ENCODE measurements around the gene VTCN1.
"Not testable (repeated sequence)": the region's sequence is repeated elsewhere in the genome, so short reads cannot be mapped to it uniquely, and the experiment has no call there.

Gene VTCN1, protein sequence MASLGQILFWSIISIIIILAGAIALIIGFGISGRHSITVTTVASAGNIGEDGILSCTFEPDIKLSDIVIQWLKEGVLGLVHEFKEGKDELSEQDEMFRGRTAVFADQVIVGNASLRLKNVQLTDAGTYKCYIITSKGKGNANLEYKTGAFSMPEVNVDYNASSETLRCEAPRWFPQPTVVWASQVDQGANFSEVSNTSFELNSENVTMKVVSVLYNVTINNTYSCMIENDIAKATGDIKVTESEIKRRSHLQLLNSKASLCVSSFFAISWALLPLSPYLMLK

DNA sequence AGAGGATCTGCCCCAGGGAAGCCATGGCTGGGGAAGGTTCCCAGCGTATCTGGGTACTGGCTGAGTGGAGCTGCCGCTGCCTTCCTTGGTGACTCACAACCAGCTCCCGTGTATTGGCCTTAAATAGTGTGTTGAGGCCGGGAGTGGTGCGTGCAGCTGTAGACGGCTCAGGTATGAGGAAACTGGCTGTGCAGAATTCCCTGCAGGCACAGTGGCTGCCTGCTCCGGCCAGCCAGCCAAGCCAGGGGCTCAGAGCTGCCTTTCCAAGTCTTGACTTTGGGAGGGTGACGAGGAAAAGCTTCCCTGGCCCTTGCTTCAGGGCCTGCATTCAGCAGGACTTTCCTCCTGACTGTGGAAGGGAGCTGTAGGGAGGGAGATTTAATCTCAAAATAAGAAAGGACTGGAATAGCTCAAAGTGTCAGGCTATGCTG lies at the start of gene VTCN1:
TSS of gene VTCN1 (minus strand) at position 97 of the 431 bp plus-strand sequence. CDS start at position 25, 72 bp downstream.
- DNase-seq: no peak

DNA sequence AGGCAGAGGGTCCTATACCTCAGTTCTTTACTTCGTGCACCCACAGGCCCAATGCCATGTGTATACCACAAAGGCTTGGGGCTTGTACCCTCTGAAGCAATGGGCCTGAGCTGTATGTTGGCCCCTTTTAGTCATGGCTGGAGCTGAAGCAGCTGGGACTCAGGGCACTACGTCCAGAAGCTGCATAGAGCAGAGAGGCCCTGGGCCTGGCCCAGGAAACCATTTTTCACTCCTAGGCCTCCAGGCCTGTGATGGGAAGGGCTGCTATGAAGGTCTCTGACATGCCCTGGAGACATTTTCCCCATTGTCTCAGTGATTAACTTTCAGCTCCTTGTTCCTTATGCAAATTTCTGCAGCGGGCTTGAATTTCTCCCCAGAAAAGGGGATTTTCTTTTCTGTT lies 48.1 kb upstream of the VTCN1 start:
- DNase-seq: no peak

DNA sequence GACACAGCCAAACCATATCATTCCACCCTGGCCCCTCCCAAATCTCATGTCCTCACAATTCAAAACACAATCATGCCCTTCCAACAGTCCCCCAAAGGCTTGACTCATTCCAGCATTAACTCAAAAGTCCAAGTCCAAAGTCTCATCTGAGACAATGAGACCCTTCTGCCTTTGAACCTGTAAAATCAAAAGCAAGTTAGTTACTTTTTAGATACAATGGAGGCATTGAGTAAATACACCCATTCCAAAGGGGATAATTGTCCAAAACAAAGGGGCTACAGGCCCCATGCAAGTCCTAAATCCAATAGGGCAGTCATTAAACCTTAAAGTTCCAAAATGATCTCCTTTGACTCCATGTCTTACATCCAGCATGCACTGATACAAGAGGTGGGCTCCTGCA lies 47.3 kb upstream of the VTCN1 start:
- DNase-seq: not testable (repeated sequence)

DNA sequence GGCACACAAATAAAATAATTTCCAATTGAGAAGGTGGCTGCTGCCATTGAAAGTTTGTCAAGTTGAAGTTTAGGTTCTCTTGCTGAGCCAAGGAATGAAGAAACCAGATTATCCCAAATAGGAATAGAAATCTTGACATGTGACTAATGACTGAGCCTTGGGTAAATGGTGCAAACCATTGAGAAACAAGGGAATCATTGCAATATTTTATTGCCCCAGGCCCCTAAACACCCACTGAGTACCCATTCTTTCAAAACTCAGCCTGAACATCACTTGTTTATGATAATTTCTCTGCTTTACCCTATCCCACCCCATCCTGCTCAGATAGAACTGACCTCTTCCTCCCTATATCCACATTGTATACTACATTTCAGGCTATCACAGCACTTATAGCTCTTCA lies 46.6 kb upstream of the VTCN1 start:
- DNase-seq: no peak

DNA sequence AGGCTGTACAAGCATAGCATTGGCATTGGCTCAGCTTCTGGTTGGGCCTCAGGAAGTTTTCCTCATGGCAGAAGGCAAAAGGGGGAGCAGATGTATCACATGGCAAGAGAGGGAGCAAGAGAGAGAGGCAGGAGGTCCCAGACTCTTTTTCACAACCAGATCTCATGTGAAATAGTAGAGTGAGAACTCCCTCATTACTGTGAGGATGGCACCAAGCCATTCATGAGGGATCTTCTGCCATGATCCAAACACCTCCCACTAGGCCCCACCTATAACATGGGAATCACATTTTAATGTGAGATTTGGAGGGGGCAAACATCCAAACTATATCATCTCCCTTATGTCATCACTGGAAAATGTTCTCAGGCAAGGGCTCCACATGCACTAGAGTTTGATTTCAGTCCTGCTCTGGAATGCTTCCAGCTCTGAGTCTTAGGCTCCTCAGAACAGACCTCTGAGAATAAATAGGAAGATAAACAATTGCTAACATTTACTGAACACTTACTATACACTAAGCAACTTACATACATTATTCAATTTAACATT lies 39.4 kb upstream of the VTCN1 start:
- DNase-seq: no peak

DNA sequence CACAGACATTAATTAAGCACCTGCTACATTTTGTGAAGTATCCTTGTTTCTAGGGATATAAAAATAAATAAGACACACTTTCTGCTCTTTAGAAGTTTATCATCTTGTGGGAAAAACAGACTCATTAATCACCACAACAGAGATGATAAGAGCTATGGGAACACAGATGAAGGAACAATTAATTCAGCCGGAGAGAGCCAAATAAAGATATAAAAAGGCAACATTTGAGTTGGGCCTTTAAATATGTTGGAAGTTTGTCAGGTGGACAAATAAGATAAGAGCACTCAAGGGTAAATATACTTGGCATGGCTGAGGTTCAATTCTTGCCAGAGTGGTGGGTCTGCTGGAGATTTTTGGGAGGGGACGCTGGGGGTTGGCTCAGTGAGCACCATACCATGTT lies 34.2 kb upstream of the VTCN1 start:
- no peak for DNase-seq

DNA sequence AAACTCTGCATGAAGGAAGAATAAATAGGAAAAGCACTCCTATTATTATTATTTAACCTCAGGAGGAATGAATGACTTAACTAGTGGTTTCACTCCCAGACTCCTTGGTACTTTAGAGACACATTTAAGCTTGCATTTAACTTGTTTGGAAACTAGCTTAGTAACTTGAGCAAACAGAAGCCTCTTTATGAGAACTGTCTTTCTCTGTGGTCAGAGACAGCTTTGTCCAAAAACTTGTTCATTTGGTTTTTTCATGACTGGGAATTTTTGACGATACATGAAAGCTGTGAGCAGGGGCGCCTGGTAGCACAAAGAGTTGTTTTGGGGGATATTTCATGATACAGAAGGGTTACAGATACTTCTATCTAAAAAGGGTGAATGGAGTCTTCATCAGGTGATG lies 33.6 kb upstream of the VTCN1 start:
- DNase-seq: no peak

DNA sequence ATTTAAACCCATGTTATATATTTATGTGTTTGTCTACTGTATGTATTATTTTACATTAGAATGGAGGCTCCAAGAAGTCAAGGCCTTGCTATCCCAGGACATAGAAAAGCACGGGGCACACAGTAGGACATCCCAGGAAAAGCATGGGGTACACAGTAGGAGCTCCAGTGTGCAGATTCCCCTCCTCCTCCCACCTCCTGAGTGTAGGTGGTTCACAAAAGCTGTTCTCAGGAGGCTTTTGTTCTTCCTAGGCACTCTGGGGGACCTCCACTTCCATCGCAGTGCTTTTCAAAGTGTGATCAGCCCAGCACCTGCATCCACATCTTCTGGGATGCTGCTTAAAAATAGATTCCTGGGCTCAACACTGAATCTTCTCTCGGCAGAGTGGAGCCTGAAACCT lies 30.8 kb upstream of the VTCN1 start:
- no peak for DNase-seq

DNA sequence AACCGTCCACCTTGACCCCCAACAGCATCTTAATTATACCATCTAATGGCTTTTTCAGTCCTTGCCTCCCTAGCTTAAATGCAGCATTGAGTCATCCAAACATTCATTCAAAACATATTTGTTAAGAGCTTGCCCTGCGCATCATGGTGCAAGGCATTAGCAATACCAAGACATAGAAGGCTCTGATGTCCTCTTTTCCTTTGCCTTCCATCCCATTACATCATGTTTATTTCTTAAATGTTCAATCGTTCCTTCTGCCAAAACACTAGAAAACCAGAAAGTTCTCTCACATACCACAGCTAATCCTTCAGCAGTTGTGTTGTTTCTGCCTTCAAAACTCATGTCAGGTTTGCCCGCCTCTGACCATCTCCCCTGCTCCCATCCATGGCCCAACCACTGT lies 29.8 kb upstream of the VTCN1 start:
- no peak for DNase-seq

DNA sequence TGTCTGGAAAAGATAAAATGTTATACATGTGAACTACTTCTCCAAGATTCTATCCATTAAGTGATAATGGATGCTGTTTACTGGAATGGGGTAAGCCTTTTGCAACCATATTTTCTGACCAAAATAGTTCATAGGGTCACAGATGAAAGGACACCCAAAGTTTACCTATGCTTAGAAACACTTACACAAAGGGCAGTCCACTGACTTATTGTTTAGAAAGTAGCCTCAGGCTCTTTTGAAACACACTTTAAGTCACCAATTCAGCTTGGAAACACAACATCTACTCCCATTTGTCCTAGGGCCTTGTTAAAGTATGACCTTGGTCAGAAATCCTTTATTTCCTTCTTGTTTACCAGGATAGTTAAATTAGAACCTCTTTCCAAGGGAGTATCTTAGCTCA lies 28.7 kb upstream of the VTCN1 start:
- no peak for DNase-seq

DNA sequence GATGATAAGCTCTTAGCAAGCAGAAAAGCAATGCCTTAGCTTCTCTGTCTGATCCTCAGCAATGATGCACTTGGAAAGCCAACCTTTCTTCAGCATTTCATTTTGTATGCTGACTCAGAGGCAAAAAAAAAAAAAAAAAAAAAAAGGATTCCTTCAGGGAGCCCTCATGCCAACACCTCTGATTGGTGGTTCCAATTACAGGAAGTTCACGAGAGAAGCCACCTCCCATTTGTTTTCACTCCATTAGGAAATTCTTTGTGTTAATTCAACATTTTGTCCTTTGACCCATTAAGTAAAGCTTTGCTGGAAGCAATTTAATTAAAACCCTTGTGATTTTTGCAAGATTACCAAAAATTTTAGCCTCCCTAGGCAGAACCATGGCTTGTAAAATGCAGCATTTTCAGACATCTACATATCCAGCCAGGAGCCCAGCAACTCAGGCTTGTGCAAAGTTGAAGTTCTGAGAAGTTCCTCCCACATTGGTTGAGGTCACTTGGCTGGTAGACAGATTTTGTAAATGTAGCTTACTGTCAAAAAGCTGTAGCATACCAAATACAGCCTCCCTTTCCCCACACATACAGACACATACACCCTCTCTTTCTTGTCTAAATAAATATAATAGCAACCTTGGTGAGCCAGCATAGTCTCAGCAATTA lies 27.1 kb upstream of the VTCN1 start:
- DNase-seq: no peak

DNA sequence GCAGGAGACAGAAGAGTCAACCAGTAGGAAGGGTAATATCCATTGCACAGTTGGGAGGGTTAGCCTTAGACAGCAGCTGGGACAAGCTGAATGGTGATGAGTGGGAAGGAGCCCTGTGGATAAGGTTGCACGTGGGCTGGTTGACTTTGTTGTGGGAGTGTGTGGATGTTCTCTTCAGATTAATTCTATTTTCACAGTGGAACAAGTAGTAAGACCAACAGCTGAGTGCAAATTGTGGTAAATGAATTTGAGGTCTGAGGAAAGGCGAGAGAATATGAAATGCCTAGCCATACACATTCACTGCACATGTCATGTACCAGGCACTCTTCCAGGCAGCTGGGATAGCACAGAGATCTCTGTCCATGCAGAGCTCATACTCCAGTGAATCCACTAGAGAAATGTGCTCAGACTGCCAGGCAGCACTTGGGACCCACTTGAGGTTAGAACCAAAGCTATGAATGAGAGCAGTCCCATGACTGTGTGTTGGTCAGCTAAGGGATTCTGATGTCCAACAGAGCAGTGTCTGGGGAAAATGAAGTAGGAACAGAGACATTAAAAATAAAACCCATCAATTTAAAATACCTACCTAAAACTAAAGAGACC lies 25.2 kb upstream of the VTCN1 start:
- DNase-seq: no peak

DNA sequence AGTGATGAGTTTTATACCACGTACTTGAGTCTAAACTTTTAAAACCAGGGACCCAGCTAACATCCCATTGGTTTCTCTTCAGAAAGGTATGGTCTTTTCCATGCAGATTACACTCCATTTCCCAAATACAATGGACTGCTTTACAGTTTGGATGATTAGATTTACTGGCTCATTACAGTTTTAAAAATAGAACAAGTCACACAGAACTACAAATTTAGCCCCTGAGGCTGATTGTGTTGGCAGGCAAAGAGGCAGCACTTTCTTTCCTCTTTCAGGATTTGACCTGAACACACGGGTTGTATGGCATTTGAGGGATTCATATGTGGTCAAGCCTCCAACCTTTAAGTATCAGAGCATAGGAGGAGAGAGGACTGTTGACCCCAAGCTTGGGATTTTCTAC lies 21.8 kb upstream of the VTCN1 start:
- no peak for DNase-seq

DNA sequence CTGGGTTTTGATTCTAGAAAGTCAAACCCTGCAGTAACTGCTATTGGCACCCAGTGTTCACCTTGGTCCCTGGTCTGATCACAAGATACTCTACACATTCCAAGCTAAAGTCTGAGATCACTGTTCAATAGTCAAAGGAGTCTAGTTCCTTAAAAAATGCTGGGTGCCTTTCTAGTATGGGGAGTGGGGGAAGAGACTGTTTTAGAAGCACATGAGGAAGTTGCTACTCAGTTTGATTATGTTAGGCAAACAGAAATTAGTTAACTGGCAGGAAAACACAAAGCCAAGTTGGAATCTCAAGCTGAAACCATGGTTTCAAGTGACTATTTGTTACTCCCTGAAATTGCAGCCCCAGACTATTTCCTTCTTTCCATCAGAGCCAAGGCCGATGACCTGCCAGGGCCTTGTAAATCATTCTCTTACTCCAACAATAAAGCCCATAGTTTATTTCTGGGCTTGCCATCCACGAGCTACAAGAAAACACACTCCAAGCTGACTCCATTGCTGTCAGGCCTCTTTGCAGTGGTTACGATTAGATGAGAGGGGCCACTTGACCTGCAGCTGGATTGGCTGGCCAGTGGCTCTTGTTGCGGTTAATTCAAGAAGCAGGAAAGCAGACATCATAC lies 21.1 kb upstream of the VTCN1 start:
- DNase-seq: no peak

DNA sequence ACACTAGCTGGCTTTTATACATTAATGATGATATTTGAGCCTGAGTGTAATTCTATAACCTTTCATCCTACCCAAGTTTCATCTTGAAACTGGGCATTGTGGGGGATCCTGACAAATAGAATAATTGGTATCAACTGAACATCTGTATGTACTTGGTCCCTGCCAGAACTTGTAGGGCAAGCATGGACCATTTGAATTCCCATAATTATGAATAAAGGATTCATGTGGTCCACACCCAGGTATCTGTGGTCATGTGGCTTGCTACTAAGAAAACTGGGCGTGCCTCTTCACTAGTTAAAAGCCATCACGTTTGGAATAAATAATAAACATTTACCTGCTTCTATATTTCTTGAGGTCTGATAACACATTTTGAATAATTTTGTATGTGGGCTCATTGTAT lies 20.6 kb upstream of the VTCN1 start:
- no peak for DNase-seq

DNA sequence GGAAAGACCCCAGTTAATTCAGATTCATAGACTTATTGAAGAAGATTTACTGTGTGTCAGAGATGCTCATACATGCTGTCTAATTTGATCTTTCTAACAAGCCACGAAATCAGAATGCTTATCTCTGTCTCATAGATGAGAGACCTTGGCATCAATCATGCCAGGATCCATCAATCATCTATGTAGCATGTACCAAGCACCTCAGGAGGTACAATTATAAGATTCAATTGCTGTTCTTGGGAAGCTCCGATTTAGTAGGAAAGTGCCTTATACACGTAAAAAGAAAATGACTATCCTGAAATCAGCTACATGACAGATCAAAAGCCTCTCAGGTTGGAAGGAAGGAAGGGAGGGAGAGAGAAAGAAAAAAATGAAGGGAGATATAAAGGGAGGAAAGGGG lies 18.5 kb upstream of the VTCN1 start:
- DNase-seq: no peak

DNA sequence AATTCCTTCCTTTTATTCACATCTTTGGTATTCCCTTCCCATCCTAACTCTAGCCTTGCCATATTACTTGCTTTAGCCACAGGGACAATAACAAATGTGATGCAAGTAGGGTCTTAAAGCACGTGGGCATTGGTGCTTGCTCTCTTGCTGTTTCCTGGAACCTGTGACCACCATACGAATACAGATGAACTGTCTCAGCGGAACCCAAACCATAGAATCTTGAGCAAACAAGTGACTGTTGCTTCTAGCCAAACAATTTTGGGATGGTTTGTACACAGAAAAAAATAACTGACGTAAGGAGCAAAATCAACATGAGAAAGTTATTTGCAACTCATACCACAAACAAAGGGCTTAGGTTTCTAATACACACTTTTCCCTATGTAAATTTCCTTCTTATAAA lies 15.2 kb upstream of the VTCN1 start:
- no peak for DNase-seq

DNA sequence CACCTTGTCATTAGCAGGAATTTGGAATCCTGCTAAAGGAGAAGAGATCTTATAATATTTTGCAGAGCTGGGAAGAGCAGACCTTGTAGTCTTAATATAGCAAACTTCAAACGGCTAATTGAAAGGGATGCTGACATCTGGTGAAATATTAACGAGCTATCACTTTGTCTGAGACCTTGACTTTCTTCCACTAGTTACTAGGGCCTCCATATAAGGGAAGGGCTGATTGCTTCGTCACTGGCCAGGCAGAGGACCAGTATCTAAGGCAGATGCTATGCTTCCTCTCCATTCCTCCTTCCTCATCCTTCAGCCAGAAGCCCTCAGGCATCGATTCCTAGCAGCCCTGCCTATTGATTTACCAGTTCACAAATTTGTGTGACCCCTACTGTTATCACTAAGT lies 6.0 kb upstream of the VTCN1 start:
- no peak for DNase-seq

DNA sequence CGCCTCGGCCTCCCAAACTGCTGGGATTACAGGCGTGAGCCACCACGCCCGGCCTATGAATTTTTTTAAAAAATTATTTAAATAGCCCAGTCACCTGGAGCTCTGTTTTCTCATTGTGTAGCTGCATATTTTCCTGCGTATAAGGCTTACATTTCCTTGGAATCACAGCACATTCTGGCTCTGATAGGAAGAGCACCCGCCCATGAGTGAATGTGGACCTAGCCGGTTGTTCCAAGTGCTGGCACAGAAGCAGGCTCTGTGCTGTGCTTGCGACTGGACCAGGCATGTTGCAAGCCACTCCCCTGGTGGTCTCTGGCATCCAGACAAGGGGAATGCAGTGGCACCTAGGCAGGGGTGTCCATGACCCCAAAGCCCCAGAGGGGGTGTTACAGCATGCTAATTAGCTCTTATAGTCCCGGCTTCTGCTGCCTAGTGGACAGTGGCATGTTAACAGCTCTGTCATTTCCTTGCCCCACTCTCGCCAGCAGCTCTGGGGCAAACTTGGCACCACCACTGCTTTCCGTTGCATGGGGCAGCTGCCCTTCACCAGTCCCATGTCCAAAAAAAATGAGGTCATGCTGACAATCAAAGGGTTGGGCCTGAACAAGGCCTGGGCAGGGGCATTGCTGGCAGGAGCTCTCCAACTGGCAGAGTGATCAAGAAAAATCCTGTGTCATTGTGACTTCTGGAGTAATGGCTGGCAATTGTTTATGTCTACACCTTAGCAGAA lies 5.2 kb upstream of the VTCN1 start:
- DNase-seq: no peak

DNA sequence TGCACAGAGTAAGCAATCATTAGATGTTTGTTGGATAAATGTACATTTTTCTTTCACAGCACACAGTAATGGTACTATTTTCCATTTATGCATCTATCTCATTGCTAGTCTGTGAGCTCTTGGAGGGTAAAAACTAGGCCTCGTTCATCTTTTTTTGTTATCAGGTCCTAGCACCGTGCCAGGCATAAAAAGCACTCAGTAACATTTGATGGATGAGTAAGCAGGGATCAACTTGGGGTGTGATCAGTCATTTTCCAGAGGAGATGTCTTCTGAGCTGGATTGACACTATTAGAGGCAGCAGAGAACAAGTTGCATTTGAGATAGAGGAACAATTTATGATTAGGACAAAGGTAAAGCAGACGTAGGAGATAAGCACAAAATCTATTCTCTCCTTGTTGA lies 4.3 kb upstream of the VTCN1 start:
- no peak for DNase-seq

DNA sequence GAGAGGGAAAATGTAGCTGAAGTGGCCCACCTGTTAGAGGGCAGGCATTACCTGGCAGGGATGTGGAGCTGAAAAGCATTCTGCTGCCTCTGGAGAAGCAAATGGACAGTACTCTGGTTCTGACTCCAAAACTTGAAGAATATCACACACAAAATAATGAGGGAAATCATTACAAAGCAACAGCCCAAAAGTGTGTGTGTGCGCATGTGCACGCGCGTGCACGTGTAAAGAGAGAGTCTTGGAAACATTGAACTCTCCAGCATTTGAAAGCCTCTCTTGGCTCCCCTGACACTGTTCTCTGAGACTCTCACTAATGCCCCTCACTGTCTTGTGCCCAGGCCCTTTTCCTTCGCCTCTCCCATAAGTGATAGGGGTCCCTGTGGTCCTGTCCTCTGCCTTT lies 2.3 kb upstream of the VTCN1 start:
- DNase-seq: no peak

DNA sequence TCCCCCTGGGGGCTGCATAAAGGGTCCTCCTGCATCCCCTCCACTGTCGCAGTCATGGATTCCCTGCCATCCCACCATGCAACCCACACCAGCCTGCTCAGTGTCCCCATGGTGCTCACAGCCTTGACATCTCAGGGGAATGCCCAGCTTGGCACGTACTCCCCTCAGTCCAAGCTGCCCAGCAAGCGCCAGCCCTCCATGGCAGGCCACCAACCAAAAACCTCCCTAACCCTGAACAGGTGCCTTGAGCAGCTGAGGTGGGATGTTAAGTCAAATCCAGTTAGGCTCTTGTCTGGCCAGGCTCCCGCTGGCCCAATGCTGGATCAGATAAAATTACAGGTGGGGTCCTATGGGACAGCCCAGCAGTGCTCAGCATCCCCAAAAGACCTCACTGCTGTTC lies 341 bp downstream of the VTCN1 start:
- no peak for DNase-seq

DNA sequence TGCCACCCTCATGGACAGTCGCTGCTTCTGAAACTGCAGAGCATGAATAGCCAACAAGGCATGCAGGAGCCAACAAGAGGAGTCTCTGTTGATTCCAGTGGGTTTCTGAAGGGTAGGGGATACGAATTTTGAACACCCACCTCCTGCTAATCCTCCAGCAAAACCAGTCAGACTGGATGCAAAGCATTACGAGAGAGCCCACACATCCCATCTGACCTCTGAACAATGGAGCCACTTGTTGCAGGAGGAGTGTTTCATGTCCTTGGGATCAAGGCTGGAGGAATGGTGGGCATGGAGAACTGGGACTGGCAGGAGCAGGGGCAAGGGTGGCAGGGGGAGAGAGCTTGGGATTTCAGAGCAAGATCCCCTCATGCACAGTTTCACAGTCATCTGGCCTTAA lies 1.6 kb downstream of the VTCN1 start:
- no peak for DNase-seq
